IPS-18c (cell line): ENCODE data around the gene PALMD.

ENCODE experiments used
- H3K4me3 ChIP-seq: 2 replicates; pipeline ENCODE4 v1.7.0; 2013; ENCODE audit warnings: low read depth, mild to moderate bottlenecking, low read length, moderate library complexity; ENCODE audit not compliant: insufficient read depth
- H3K9me3 ChIP-seq: one replicate; pipeline ENCODE4 v1.6.1; 2013; ENCODE audit warnings: mild to moderate bottlenecking, low read length, moderate library complexity; ENCODE audit not compliant: control insufficient read depth, insufficient read depth

Gene PALMD

DNA sequence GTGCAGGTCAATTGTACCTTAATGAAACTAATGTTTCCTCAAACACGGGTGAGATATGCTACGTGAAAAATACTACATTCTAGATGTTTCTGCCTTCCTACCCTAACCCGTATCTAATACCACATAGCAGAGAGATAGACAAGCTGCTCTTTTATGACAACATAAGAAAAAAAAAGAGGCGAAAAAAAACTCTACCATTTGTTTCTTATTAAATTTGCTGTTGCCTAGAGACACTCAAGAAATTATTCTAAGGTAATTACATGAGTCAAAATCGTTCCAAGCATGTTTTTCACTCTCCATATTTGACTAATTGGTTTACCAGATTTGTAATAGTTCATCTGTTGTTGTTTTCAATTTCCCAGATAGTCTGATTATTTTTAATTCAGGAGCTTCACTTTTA, 27.4 kb downstream of the PALMD start:
- no peaks in the 10 kb centered on the region for H3K9me3 ChIP-seq

GRCh38 chr1:99674115-99675064, 28.5 kb downstream of the PALMD start:
- Histone ChIP-seq H3K4me3 (no peak overlapping the region), H3K9me3 (no peaks in the 10 kb centered on the region)

More for the DNA sequence above, 27.4 kb downstream of the PALMD start:
- H3K4me3 ChIP-seq = no peak overlapping the region

GRCh38 chr1:99675292-99675691, 29.4 kb downstream of the PALMD start:
- Histone ChIP-seq H3K9me3 (no peaks in the 10 kb centered on the region), H3K4me3 (no peak overlapping the region)

GRCh38 chr1:99675994-99676393, 30.1 kb downstream of the PALMD start:
- H3K9me3 ChIP-seq = no peaks in the 10 kb centered on the region
- H3K4me3 ChIP-seq = no peak overlapping the region

- H3K4me3 ChIP-seq = no peak overlapping the region
- H3K9me3 ChIP-seq = no peaks in the 10 kb centered on the region
Observed at GRCh38 chr1:99676876-99677275, 31.0 kb downstream of the PALMD start.

- no peak overlapping the region for H3K4me3 ChIP-seq
- no peaks in the 10 kb centered on the region for H3K9me3 ChIP-seq
Observed at GRCh38 chr1:99677416-99677815, 31.5 kb downstream of the PALMD start.

- no peaks in the 10 kb centered on the region for H3K9me3 ChIP-seq
- no peak overlapping the region for H3K4me3 ChIP-seq
Observed at GRCh38 chr1:99680270-99680669, 34.4 kb downstream of the PALMD start.

DNA sequence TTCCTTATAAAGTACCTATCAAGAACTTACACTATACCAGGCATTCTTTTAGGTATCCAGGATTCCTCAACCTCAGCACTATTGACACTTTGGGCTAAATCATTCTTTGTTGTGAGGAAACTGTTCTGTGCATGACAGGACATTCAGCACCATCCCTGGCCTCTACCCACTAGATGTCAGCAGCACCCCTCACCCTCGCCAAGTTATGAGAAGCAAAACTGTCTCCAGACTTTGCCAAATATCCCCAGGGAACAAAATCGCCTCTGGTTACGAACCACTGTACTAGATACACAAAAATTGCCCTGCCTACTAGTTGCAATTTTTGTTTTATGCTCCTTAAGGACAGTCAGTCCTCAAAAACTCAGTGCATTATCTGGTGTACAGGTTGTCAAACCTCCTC, 35.7 kb downstream of the PALMD start:
- no peak overlapping the region for H3K4me3 ChIP-seq
- H3K9me3 ChIP-seq = no peaks in the 10 kb centered on the region

- no peak overlapping the region for H3K4me3 ChIP-seq
- no peaks in the 10 kb centered on the region for H3K9me3 ChIP-seq
Observed at GRCh38 chr1:99682291-99682751, 36.4 kb downstream of the PALMD start.

GRCh38 chr1:99685516-99686180, 39.7 kb downstream of the PALMD start:
- Histone ChIP-seq H3K9me3 (no peaks in the 10 kb centered on the region), H3K4me3 (no peak overlapping the region)

GRCh38 chr1:99691175-99691574, 45.3 kb downstream of the PALMD start:
- Histone ChIP-seq H3K4me3 (no peak overlapping the region), H3K9me3 (no peaks in the 10 kb centered on the region)

GRCh38 chr1:99696616-99697015, 50.7 kb downstream of the PALMD start:
- H3K9me3 ChIP-seq = no peaks in the 10 kb centered on the region
- no peak overlapping the region for H3K4me3 ChIP-seq

- H3K9me3 ChIP-seq = no peaks in the 10 kb centered on the region
Observed at GRCh38 chr1:99697580-99697979, 51.7 kb downstream of the PALMD start.

GRCh38 chr1:99700020-99700419, 54.1 kb downstream of the PALMD start:
- H3K9me3 ChIP-seq = no peaks in the 10 kb centered on the region
- no peak overlapping the region for H3K4me3 ChIP-seq

More at GRCh38 chr1:99697580-99697979, 51.7 kb downstream of the PALMD start:
- no peak overlapping the region for H3K4me3 ChIP-seq

GRCh38 chr1:99702221-99702620, 56.3 kb downstream of the PALMD start:
- no peak overlapping the region for H3K4me3 ChIP-seq

DNA sequence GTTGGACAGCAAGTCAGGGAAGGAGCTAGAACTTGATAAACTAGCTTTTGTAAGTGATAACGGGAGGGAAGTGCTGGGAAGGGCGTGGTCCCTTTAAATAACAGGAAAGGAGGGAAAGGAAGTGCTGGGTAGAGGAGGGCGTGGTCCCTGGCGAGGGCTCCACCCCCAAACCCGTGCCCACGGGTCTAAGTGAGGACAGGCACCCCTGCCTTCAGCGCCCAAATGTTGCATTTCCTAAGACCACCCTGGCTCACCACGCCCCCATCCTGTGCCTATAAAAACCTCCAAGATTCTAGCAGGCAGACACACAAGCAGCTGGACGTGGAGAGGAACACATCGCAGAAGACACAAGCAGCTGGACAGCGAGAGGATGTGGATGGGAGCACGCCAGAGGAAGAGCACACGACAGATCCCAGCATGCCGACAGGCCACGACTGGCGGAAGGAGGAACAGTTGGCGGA, 58.5 kb downstream of the PALMD start:
- no peak overlapping the region for H3K4me3 ChIP-seq
- H3K9me3 ChIP-seq = no peaks in the 10 kb centered on the region

More at GRCh38 chr1:99702221-99702620, 56.3 kb downstream of the PALMD start:
- H3K9me3 ChIP-seq = no peaks in the 10 kb centered on the region

DNA sequence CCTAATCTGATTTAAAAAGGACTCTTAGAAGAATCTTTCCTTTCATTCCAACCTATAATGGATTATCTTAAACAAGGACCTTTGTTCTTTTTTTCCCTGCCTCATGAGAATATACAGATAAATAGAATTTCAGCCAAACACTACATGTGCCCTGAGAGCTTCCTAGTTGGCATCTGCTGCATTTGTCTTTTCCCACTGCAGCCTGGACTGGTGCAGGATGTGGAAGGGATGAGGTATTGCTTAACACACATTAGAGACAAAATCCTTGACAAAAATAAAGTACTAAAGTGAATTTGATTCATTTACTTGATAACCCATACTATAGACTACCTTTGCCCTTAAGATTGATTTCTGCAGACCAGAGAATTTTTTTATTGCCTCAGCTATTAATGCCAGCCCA, 59.5 kb downstream of the PALMD start:
- Histone ChIP-seq H3K4me3 (no peak overlapping the region), H3K9me3 (no peaks in the 10 kb centered on the region)
